GM12892 (cell line): ENCODE results near the gene TMUB2.

Source experiments
- DNase-seq: peaks from one replicate; pipeline ENCODE4 v3.0.0; 2011; ENCODE audit not compliant: insufficient read length
- FAIRE-seq: peaks from 2 replicates; lab custom pipeline; 2011; peaks lifted over from hg19 to GRCh38; lab: Jason Lieb, UNC
- POLR2A ChIP-seq: IDR thresholded peaks from 2 replicates; pipeline ENCODE4 v1.6.1; 2011; ENCODE audit warnings: low read depth, low read length, control low read depth
- POLR2AphosphoS5 ChIP-seq: IDR thresholded peaks from 2 replicates; pipeline ENCODE4 v1.6.1; 2011; ENCODE audit warnings: low read depth, low read length, control low read depth
- TAF1 ChIP-seq: IDR thresholded peaks from 2 replicates; pipeline ENCODE4 v1.6.1; 2011; ENCODE audit warnings: low read depth, mild to moderate bottlenecking, control low read depth, low read length, borderline replicate concordance

TMUB2 gene

GRCh38 chr17:44217738-44218343 is 31.1 kb downstream of the TMUB2 start:
- TF ChIP-seq TAF1 (no peak), POLR2AphosphoS5 (no peak), POLR2A (no peak)
- peak; percentile 74 for FAIRE-seq
- DNase-seq = no peak

- DNase-seq = peak; percentile 80
- no peak for FAIRE-seq
Observed at GRCh38 chr17:44218344-44219107, 31.8 kb downstream of the TMUB2 start.

GRCh38 chr17:44219108-44219615 is 32.4 kb downstream of the TMUB2 start:
- peak; percentile 58 for FAIRE-seq
- peak; percentile 25 for TF ChIP-seq TAF1
- TF ChIP-seq POLR2A = peak; percentile 82; the same call in 1 of the 2 replicates
- TF ChIP-seq POLR2AphosphoS5 = peak; percentile 56; the same call in 1 of the 2 replicates
- DNase-seq = peak; percentile 66

More at GRCh38 chr17:44218344-44219107, 31.8 kb downstream of the TMUB2 start:
- TF ChIP-seq POLR2AphosphoS5 (peak; percentile 23; the same call in 1 of the 2 replicates), TAF1 (no peak; the same call in 1 of the 2 replicates), POLR2A (peak; percentile 13; the same call in 1 of the 2 replicates)

- DNase-seq (no peak), FAIRE-seq (no peak)
- TF ChIP-seq POLR2A (no peak), TAF1 (no peak), POLR2AphosphoS5 (no peak)
Observed at GRCh38 chr17:44219616-44220212, 32.9 kb downstream of the TMUB2 start, which contains the start of gene UBTF. TSS of gene UBTF (minus strand) at chr17:44219675. CDS start at chr17:44218229, 1,446 bp downstream.

GRCh38 chr17:44220213-44221083 is 33.7 kb downstream of the TMUB2 start:
- no peak for FAIRE-seq
- no peak for TF ChIP-seq POLR2AphosphoS5
- peak; percentile 57; the same call in 1 of the 2 replicates for TF ChIP-seq POLR2A
- peak; percentile 36; the same call in 1 of the 2 replicates for TF ChIP-seq TAF1
- DNase-seq = peak; percentile 61

DNA sequence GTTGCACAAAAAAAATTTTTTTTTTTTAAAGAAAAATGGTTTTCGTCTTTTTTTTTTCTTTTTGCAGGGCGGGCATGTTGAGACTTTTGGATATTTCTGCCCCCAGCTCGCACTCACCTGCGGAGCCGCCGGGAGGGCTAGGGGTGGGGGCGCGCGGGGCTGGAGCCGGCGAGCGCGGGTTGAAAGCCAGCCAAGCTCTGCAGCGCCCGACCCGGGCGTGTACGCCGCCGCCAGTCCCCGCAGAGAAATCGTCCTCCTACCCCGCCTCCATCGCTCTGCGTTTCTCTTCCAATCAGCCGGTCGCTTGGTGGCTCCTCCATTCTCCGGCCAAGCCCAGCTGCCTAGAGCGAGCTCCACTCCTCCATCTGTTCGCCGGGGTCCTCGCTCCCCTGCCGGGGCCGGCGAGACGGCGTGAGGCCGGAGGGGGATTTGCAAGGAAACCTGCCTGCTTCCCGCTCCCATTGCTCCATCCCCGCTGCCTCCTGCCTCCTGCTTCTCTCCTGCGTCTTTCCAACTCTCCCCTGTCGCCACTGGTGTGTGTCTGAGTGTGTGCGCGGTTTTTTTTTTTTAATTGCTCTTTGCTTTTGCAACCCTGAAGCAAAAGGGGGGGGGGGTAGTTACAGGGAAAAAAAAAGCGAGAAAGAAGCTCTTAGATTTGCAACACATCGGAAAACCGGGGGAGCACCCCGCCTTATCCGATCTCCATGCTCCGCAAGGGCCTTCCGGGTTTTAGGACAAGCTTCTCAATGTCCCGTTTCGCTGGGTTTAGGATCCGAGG is 34.5 kb downstream of the TMUB2 start:
- TF ChIP-seq POLR2AphosphoS5 = peak; percentile 33; the same call in 1 of the 2 replicates
- 0 out of 2 replicates have a peak, but pooled peaks have one; percentile 34 for TF ChIP-seq TAF1
- TF ChIP-seq POLR2A = peak; percentile 75
- DNase-seq = peak; percentile 71
- FAIRE-seq = no peak

GRCh38 chr17:44221862-44222111 is 35.0 kb downstream of the TMUB2 start:
- DNase-seq = no peak
- FAIRE-seq = no peak
- no peak for TF ChIP-seq POLR2AphosphoS5
- no peak for TF ChIP-seq POLR2A
- no peak for TF ChIP-seq TAF1

DNA sequence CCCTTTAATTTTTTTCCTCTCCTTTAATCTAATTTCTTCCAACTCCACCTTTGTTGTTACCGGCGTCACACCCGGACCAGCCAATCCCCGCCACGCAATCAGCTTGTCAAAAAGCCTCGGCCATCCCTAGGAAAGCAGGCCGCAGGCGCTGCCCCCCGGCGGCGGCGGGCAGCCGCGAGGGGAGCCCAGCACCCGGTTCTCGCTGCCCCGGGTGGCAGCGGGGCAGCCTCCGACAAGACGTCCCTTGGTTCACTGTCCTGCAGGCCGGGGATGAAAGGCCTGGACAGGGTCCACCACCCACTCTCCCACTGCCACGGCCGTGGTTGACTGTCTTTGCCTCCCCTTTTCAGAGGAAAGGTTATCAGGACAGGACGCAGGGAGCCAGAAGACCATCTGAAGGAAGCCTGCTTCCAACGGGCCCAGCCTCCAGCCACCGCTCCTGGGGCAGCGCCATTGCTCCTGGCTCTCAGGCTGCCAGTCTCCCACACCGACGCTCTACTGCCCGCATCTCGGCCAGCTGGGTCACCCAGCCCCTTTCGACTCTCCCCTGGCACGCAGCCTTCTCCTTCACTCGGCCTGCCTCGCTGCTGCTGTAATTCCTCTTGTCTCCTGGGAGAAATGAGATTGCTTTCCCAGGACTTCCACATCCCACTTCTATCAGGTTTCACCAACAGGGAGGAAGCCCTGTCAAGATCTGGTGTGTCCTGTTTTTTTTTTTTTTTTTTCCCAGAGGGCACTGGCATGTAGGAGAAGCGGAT is 35.5 kb downstream of the TMUB2 start:
- no peak for TF ChIP-seq POLR2AphosphoS5
- TF ChIP-seq POLR2A = no peak
- TF ChIP-seq TAF1 = no peak
- FAIRE-seq = peak; percentile 72
- DNase-seq = peak; percentile 63

DNA sequence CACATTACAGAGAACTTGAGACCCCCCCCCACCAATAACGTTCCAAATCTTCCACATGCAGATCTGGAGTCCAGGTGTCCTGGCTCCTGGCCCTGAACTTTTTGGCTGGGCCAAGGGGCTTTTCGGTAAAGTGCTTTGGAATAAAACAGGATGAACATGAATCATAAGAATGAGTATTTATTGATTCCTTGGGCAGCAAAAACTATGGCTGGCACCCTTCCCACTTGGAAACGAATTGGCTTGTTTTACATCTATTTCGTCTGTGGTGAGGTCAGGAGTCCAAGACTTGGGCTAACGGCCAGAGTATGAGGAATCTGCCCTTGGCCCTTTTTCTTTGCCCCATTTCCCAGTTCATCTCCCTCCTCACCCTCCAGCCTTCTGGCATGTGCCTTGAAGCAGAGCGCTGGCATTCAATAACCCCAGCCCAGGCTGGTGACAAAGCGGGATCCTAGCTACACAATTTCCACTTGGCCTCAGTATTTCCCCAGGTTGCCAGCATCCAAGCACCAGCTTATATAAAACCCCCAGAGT is 36.8 kb downstream of the TMUB2 start:
- DNase-seq (no peak), FAIRE-seq (no peak)
- TF ChIP-seq POLR2A (no peak), POLR2AphosphoS5 (no peak), TAF1 (no peak)
